Right lung (tissue), 5 donors: ENCODE measurements around the gene MYD88. TPM values are rescaled to one million over a fixed set of nuclear protein-coding genes. Genes with fewer than 3 reads are reported as not detected.
"Not testable (repeated sequence)": the region's sequence is repeated elsewhere in the genome, so short reads cannot be mapped to it uniquely, and the experiment has no call there.

Experiments used
- DNase-seq, 2 donors: peaks; one replicate each; pipeline ENCODE4 v3.0.0-alpha.2; 2013
- polyA plus RNA-seq, 5 donors: library from polyadenylated mRNA; unstranded; fragments of 120-200 nt; gene quantifications; one replicate each; pipeline versions ENCODE4 v1.2.1 to v1.2.3, GENCODE V29; 2013; ENCODE audit warnings: inconsistent platforms in 1 of 5, low replicate concordance in 1 of 5; ENCODE audit not compliant: insufficient read length in 5 of 5, insufficient read depth in 1 of 5

MYD88 gene
- polyA plus RNA-seq, 5 donors: 38.4 to 43.9 (median 41.6) TPM

DNA sequence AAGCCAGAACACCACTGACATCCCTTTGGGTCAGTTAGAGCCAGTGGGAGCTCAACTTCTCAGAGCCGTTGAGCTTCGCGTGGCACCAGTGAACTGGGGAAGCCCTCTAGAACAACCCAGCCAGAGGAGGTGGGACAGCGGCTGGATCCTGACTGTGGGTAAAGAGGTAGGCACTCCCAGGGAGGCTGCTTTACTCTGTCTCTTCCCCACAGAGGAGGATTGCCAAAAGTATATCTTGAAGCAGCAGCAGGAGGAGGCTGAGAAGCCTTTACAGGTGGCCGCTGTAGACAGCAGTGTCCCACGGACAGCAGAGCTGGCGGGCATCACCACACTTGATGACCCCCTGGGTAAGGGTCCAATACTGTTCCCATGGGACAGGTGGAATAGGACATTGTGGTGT is 1.2 kb downstream of the MYD88 start:
- DNase-seq: no peak

GRCh38 chr3:38140326-38141172 is 2.1 kb downstream of the MYD88 start:
- DNase-seq: no peak

GRCh38 chr3:38141173-38141951 is 2.9 kb downstream of the MYD88 start:
- no peak for DNase-seq

GRCh38 chr3:38141952-38142273 is 3.5 kb downstream of the MYD88 start:
- no peak for DNase-seq

DNA sequence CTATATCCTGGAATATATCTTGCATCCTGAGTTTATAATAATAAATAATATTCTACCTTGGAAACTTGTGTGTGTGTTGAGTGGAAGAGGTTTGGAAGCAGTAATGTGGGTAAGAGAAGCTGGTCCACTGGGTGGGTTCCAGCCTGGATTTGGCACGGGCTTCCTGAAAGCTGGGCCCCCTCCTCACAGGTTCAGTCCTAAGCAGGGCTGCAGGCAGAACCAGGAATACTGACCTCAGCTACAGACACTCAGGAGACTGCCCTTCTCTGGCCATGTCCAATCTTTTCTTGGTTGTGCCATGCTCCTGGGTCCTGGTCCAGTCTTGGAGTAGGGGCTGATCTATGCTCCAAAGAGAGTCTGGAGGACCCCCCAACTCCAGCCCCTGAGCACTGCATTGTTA is 4.5 kb downstream of the MYD88 start:
- no peak for DNase-seq

GRCh38 chr3:38143511-38143910 is 5.0 kb downstream of the MYD88 start:
- DNase-seq: no peak

DNA sequence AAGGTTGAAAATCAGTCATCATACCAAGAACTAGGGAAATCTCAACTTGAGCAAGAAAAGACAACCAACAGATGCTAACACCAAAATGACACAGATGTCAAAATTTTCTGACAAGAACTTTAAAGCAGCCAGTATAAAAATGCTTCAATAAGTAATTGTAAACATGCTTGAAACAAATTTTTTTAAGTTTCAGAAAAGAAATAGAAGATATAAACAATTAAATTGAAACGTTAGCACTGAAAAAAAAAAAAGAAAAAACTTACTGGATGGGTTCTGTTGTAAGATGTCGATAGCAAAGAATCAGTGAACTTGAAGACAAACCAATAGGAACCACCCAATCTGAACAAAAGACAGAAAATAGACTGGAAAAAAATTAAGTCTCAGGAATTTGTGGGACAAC is 8.0 kb downstream of the MYD88 start:
- no peak for DNase-seq

DNA sequence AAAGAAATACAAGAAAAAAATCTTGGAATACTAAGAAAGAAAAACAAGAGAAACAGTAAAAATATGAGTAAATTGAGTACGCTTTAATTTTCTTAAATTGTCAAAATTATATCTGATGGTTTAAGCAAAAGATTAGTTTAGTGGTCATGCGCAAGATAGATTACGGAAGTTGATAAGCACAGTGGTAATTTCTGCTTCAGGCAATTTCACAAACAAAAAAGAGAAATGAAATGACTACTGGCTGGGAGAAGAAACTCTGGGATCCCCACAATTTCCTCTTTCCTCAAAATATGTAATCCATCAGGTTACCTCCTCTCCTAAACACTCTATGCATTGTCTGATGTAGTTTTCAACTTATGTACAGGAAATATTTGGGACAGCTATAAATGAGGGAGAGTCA is 9.0 kb downstream of the MYD88 start:
- DNase-seq: no peak

DNA sequence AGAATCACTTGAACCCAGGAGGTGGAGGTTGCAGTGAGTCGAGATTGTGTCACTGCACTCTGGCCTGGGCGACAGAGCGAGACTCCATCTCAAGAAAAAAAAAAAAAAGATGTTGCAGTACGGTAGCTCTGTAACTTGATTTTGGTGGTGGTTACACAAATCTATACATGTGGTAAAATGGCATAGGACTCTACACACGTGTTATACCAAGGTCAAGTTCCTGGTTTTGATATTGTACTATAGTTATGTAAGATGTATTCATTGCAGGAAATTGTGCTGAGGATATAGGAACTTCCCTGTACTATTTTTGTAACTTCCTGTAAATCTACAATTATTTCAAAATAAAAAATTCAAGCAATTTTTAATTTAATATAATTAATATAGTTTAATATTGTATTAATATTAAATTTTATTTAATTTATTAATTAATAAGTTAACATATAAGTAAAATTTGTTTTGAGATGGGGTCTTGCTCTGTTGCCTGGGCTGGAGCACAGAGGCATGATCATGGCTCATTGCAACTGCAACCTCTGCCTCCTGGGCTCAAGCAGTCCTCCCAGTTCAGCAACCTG is 9.9 kb downstream of the MYD88 start:
- no peak for DNase-seq

DNA sequence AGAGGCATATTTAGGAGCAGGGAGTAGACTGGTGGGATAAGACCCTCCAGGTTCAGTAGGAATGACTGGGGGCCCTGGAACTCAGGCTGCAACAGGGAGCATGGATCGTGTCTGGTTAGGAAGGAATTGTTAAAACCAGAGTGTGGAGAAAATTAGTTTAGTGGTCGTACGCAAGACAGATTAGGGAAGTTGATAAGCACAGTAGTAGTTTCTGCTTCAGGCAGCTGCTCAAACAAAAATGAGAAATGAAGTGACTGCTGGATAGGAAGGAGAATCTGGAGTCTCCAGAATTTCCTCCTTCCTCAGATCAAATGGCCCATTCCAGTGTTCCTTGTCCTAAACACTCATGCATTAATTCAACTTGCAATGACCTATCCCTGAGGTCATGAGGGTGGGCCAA is 11.2 kb downstream of the MYD88 start:
- DNase-seq: no peak

DNA sequence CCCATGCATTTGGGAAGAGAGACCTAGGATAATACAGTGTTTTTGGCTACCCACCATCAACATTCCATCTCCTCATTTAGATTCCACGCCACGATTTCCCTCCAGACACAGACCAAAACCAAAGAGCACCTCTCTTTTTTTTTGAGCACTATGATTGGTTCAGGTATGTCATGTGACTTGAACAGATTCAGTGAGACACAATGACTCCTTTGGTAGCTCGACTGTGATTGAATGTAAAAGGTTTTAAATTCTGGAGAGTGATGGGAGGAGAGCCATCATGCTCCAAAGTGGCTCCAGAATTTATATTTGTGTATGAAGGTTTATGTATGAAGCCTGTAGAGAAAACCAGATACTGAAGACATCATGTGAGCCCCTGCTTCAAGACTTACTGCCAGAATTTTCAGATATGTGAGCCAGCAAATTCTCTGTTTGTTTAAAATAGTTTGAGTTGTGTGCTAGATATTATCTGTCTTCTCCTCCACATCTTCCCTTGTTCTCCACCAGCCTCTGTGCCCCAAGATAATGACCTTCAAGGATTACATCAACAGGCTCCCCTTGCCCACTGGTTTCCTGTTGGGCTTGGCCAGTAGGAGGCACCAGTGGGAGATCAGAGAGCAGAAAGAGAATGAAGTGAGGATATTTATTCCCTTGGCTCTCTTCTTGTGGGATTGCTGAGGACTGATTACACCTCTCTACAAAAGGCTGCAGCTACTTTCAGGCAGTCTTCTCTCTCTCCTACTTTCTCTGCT is 12.5 kb downstream of the MYD88 start:
- DNase-seq: no peak

DNA sequence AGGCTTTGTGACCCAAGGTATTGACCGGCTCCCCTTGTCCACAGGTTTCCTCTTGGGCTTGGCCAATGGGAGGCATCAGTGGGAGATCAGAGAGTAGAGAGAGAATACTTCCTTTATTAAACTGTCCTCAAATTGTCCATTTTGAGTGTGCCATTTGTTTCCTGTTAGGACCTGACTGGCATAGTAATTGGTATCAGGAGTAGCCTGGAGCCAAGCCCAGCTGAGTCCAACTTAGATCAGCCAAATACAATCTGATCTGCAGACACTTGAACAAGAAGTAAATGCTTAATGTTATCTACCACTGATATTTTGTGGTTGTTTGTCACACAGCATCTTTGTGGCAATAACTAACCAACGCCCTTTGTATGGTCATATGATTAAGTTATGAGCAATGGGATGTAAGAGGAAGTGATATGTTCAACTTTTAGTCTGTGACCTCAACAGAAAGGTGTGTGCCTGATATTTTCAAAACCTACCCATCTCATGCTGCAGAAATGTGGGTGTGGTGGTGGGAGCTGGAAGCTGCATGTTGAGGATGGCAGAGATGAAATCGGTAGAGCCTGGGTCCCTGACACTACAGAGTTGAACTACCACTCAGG is 13.3 kb downstream of the MYD88 start:
- no peak for DNase-seq

DNA sequence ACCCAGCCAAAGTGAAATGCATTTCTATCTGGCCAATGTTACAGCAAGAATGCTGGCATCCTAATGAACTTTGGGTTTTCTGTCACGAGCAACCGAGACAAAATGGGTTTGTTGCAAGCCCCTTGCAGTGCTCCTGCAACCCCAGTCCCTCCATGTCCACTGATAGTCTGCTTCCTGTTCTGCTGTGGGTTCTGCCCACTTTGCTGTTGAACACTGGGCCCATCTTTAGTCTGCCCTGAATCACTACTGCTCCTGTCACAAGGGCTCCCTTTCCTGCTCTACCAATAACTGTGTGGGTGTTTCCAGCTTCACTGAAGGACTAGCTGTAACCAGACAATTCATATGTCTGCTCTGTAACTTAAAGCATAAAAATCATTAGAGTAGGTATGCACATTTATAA is 14.1 kb downstream of the MYD88 start:
- no peak for DNase-seq

DNA sequence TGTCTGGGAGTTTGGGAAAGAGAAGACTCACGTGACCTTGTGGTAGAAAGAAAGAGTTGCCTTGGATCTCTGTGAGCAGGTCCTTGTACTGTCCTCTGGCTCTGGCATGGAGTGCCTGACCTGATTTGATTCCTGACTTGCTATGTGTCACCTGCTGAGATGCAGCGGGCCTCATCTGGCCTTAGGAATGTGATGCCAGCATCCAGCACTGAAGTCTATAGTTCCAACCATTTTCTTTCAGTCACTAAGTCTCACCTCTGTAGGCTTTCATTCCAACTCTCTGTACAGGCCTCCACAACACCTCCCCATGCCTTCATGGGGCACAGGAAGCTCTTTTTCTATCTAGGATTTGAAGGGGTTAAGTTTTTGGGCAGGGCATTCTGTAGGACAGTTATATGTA is 14.8 kb downstream of the MYD88 start:
- DNase-seq: no peak

DNA sequence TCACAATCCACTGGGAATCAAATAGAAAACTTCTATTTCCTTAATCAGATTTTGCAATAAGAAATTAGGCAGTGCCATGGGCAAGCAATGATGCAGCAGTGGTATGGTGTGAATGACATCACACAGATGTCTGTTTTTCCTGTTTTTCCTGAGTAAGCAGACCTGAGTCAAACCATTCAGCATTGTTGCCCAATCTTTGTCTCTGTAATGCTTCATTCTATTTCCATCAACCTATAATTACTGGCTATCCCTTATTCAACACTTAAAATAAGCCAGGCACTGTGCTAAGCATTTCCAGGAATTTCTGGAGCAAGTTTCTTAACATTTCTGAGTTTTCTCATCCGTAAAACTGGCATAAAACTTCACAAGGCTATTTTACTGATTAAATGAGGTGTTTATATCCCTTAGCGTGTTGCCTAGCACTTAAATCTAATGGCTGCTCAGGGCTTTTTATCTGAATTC is 15.6 kb downstream of the MYD88 start:
- peak; percentile 64 to 70 for DNase-seq

DNA sequence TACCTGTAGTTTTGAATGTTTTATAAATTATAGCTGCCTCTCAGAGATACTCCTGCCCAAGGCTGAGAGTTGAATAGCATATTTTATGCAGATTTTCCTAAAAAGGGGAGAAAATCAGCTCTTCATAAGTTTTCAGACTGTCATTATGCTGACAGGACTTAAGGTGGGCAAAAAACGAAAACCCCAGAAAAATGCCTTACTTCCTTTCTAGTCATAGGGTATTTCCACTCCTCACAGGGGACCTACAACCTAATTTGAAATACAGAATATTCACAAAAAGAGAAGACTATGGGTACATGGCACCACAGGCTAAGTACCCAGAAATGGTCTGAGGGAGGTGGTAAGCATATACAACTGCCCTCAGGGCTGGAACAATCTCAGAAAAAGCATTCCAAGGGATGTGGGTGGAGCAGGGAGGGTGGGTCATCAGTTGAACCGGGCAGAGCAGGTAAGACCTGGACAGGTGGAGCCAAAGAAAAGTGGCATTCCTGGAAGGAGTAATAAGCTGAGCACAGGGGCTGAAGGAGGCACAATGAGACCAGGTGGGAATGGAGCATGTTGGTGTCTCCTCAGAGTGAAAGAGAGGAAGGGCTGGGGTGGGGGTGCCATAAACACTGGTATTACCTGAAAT is 16.3 kb downstream of the MYD88 start:
- DNase-seq: no peak

DNA sequence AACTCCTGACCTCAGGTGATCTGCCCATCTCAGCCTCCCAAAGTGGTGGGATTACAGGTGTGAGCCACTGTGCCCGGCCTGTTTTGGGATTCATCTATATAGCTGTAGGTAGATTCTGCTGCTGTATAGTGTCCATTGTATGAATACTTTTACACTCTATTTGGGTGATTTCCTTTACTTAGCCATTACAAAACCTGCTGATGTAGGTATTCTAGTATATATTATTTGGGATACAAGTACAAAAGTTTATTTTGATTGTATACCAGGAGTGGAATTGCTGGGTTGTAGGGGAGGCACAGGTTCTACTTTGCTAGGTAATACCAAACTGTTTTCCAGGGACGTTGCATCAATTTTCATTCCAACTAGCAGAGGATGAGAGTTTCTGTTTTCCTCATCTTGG is 17.4 kb downstream of the MYD88 start:
- DNase-seq: no peak

GRCh38 chr3:38157117-38157516 is 18.7 kb downstream of the MYD88 start:
- no peak for DNase-seq

GRCh38 chr3:38157595-38157994 is 19.1 kb downstream of the MYD88 start:
- DNase-seq: no peak

GRCh38 chr3:38158472-38158871 is 20.0 kb downstream of the MYD88 start:
- DNase-seq: no peak

DNA sequence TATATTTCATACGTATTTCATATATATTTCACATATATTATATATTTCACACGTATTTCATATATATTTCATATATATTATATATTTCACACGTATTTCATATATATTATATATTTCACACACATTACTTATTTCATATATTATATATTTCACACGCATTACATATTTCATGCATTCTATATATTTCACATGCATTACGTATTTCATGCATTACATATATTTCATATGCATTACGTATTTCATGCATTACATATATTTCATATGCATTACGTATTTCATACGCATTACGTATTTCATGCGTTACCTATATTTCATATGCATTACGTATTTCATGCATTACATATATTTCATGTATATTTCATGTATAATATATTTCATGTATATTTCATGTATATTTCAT is 22.2 kb downstream of the MYD88 start:
- DNase-seq: not testable (repeated sequence)
